ENCODE data around the gene CEP128.

CEP128 gene

DNA sequence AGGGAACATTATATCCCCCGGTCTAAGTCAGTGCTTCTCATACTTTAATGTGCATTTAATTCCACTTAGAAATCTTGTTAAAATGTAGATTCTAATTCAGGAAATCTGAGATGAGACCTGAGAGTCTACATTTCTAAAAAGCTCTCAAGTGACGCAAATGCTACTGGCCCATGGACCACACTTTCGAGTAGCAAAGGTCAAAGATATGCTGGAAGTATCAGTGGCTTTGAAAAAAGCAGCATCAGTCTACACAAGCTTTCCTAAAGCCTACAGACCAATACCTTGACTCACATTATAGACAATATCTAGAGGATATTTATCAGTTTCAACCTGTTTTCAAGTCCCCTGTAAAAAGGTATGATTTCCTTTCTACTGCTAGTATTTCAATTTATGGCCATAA is 248.6 kb downstream of the CEP128 start:
- no peak for DNase-seq (ENCODE audit: low read depth in 2 of 3, low spot score in 1 of 3)

DNA sequence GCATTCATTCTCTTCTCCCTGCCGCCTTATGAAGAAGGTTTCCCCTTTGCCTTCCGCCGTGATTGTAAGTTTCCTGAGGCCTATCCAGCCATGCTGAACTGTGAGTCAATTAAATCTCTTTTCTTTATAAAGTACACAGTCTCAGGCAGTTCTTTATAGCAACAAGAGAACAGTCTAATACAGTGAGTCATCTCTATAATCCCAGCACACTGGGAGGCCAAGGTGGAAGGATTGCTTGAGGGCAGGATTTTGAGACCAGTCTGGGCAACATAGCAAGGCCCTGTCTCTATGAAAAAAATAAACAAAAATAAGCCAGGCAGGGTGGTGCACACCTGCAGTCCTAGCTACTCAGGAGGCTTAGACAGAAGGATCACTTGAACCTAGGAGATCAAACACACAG is 259.9 kb downstream of the CEP128 start:
- DNase-seq (ENCODE audit: low read depth in 2 of 3, low spot score in 1 of 3), result no peak

DNA sequence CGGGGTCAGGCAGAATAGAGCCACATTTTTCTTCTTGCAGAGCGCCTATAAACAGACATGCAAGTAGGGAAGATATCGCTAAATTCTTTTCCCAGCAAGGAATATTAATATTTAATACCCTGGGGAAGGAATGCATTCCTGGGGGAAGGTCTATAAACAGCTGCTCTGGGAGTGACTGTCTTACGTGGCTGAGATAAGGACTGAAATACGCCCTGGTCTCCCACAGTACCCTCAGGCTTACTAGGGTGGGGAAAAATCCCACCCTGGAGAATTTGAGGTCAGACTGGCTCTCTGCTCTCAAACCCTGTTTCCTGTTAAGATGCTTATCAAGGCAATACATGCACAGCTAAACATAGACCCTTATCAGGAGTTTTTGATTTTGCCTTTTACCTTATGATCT is 262.3 kb downstream of the CEP128 start:
- DNase-seq (ENCODE audit: low read depth in 2 of 3, low spot score in 1 of 3), result no peak

DNA sequence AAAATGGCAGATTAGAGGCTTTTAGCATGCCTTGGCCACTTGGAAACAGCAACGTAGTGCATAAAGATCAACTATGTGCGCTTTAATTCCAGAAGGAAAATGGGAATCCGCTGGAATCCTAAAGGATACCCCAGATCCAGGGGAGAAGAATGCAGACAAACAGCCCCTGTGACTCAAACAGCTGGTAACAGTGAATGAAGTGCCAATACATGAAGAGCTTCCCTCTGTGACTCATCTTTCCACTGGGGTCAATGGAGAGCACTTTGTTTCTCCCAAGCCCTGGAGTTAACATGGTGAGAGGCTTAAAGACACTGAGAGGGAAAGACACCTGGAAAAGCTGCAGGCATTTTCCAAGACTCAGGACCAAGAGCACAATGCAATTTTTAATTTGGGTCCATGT is 263.1 kb downstream of the CEP128 start:
- DNase-seq (ENCODE audit: low read depth in 2 of 3, low spot score in 1 of 3), result no peak

DNA sequence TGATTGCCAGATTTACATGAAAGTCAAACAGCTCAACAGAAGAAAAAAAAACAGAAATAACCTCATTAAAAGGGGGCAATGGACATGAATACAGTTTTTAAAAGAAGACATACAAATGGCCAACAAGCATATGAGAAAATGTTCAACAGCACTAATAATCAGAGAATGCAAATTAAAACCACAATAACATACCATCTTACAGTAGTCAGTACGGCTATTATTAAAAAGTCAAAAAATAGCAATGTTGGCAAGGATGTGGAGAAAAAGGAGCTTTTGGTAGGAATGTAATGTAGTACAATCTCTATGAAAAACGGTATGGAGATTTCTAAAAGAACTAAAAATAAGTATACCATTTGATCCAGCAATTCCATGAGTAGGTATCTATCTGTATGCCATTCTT is 272.1 kb downstream of the CEP128 start:
- no peak for DNase-seq (ENCODE audit: low read depth in 2 of 3, low spot score in 1 of 3)

DNA sequence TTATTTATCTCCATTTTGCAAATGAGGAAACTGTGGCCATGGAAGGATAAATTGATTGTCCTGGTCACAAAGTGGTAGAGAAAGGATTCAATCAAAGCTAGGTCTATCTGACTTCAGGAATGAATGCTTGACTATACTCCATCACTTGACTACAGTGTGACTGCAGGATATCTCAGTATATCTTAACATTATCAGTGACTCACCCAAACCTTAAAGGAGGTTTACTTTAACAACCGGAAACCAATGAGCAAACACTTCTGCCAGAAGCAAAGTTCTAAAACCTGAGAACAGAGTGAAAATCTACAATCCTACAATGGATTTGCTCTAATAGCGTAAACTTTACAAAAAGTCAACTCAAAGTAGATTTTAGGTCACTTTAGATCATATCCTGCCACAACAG is 277.0 kb downstream of the CEP128 start:
- no peak for DNase-seq (ENCODE audit: low read depth in 2 of 3, low spot score in 1 of 3)

DNA sequence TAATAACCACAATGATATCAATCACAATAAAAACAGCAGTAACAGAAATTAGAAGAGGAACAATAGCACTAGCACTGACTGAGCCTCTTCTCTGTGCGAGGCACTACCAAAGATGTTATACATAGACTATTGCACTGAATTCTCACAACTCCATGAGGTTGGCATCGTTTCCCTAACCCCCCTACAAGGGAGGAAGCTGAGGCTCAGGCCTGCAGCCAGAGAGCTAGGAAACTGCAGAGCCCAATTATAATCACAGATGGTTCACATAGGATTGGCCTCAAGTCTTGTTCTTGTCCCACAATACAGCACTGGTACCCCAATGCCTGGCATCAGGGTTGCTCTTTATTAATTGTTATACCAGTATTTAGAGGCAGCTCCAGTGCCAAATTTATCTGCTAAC is 278.0 kb downstream of the CEP128 start:
- DNase-seq (ENCODE audit: low read depth in 2 of 3, low spot score in 1 of 3), result no peak

DNA sequence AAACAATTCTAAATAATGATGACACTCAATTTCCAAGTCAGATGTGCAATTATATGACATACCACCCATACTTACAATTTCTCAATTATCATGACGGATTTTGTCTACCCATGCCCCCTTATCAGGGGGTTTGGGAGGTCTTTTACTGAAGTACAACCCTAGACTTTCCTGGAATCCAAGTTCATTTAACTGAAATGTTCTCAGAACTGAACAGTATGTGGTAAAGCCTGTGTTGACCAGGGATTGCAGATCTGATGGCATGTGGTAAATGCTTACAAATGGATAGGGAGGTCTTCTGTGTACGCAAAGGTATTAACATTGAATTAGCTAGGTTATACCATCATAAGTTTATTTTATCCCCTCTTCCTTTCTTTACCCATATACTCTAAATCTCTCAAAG is 281.8 kb downstream of the CEP128 start:
- no peak for DNase-seq (ENCODE audit: low read depth in 2 of 3, low spot score in 1 of 3)

DNA sequence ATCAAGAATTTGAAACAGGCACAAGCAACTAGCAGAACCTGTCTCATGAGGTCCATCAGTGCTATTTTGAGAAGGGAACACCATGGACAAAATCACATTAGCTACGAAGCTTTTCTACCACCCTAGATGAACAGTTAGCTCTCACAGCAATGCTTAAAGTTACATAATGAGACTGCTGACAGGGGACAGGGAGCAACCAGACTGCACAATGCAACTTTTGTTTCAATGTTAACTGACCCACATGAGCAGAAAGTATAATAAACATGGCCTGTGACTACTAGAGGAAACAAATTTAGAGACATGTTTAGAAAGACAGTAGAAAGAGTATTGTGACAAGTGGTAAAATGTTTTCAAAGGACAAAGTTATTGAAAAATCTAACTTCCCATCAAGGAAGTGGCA is 282.8 kb downstream of the CEP128 start:
- no peak for DNase-seq (ENCODE audit: low read depth in 2 of 3, low spot score in 1 of 3)

DNA sequence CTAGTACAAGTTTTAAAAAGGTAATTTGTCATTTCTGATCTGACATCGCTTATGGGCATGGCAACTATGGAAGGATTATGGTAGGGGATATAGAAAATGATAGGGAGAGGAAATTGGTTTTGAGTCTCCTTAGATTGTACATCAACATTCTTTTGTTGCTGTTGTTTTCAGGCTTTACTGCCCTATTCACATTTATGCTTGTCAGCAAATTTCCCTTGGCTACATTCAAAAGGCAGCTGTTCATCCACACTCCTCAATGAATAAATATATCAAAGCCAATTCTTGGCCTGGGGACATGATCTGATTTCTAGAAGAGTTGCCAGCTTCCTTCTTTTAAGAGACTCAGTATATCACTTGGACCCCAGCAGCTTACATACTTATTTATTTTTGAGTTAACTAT is 283.4 kb downstream of the CEP128 start:
- DNase-seq (ENCODE audit: low read depth in 2 of 3, low spot score in 1 of 3), result no peak

DNA sequence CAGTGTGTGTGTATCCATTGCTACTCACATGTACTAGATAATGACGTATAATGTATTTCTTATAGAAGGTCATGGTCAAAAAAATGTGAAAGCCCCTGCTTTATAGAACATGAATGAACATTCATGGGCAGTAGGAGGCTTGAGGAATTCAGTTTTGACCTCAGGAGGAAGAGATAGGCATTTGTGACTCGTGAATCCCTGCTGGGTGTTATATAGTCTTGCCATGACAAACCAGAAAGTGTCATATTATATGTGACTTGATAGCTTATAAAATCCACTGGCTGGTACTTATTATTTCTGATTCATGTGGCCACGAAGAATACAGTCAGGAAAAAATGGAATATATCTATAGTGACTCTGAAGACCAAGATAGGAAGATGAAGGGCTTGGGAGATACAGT is 287.6 kb downstream of the CEP128 start:
- DNase-seq (ENCODE audit: low read depth in 2 of 3, low spot score in 1 of 3), result no peak

DNA sequence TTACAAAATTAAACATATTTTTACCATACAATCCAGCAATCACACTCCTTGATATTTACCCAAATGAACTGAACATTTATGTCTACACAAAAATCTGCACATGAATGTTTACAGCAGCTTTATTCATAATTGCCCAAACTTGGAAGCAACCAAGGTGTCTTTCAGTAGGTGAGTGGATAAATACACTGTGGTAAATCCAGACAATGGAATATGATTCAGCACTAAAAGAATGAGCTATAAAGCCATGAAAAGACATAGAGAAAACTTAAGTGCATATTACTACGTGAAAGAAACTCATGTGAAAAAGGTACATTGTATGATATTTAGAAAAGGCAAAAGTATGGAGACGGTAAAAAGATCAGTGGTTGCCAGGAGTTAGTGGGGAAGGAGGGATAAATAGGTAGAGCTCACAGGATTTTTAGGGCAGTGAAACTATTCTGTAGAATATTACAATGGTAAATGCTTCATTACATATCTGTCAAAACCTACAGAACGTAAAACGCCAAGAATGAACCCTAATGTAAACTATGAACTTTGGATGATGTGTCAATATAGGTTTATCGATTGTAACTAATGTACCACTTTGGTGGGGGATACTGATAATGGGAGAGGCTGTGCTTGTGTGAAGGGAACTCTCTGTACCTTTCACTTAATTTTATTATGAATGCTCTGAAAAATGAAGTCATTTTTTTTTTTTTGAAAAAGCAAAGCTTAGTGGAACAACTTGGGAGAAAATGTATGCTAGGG is 295.7 kb downstream of the CEP128 start:
- no peak for DNase-seq (ENCODE audit: low read depth in 2 of 3, low spot score in 1 of 3)

DNA sequence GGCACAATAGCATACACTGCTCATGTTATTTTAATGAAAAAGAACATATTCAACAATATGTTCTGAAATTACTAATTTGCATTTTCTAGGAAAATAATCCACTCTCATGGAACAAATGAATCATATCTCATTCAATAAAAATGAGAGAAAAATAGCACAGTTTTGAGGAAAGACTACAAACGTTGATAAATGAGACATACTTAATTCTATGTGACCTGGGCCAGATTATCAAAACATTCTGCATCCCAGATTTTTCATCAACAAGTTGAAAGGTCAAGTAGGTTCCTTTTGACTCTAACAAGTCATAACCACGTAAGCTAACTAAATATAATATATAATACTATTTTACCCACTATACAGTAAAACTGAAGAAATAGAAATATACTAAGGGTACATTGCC is 296.7 kb downstream of the CEP128 start:
- no peak for DNase-seq (ENCODE audit: low read depth in 2 of 3, low spot score in 1 of 3)

DNA sequence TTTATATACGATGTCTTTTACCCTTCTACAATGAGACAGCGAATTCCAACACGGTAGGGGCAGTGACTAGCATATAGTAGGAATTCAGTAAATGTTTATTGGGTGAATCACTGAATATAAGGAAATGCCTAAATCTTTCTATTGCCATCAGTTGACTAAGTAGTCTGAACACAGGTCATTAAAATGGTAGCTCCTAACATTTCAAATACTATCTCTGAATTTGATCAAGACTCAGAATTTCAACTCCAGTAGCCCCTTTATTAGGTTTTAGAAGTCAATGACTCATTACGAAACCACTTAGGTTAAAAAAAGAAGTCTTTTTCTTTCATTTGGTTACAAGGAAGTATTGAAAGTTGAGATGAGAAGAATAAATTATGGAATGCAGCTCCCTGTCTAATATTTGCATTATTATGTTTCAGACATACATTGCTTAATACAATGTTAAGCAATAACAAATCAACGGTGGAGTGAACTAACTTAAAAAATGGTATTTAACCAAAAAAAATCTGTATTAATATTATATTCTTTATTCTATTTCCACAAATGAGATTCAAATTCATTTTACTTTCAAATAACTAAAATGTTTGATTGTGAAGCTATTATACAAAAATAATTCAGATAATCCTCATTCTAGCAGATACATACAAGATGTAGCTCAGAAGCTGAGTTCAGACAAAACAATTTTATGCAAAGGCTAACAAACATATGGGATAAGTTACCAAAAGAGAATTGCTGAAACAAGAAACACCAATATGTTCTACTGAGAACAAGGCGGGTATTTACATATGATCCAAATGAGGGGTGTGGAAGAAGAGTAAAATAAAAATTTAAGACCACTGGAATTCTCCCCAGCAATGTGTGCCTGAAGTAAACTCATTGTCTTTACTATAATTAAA is 302.7 kb downstream of the CEP128 start:
- DNase-seq (ENCODE audit: low read depth in 2 of 3, low spot score in 1 of 3), result no peak

DNA sequence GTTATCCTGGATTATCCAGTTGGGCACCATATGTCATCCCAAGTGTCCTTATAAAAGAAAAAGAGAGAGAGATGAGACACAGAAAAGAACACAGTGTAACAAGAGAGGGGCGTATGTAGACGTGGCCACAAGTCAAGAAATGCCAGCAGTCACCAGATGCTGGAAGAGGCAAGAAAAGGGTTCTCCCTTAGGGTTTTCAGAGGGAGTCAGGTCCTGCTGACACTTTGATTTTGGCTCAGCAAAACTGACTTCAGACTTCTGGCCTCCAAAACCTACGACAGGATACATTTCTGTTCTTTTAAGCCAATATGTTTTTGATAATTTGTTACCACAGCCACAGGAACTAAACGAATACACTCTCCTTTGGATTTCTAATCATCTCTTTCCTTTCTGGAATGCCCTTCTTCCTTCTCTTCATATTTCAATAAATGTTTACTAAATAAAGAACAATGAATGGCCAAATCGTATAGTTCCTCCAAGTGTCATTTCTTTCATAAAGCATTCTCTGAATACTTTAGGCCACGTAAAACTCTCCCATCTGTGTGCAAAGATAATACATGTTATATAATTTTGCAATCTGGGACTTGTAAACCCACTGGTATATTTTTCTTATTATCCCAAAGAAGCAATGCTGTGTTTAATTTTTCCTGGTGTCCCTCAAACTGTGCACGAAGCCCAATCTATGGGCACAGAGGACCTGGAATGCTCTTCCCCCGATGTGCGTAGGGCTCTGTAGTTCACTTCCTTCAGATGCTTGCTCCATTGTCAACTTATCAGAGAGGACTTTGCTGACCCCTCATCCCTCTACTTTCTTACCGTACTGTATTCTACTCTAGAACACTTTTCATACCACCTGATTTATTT is 303.6 kb downstream of the CEP128 start:
- DNase-seq (ENCODE audit: low read depth in 2 of 3, low spot score in 1 of 3), result no peak

DNA sequence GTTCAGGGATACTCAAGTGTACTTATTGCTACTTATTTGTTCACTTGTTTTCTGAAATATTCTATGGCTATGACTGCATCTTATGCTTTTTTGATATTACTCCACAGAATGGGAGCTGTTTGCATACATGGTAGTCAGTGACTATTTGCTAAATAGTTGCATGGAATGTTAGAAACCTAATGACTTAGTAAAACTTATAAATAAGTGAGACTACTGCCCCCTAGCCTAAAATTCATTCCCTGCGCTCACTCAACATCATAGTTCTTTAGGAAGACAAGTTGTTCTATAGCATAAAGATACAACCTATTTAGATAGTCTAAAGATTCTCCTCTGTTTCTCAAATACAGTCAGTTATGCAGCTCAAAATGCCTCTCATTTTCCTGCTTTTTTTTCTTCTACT is 305.5 kb downstream of the CEP128 start:
- DNase-seq (ENCODE audit: low read depth in 2 of 3, low spot score in 1 of 3), result no peak

DNA sequence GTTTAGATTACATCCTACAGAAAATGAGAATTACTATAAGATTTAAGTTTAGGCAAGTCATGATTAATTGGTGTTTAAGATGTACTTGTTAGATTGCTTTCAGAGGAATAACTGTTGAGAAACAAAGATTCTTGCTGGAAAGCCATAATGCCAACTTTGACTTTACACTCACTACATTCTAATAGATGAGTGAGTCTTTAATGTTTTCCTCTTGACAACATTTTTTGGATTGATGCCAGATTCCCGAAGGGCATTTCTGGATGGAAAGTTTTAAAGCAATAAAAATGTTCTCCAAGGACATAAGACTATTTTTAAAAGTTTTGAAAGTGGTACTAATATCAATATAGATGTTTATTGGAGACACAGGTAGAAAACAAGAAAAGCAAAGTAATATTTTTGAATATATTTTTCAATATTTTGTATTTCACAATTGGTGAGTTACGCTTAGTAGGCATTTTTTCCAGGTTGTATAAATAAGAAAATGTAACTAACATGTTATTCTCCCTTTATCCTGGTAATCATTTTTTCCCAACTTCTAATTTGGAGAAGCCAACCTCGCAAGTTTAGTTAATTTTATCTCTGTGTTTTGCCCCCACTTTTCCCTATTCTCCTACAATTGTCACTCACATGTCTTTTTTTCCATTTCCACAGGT is 307.3 kb downstream of the CEP128 start:
- DNase-seq (ENCODE audit: low read depth in 2 of 3, low spot score in 1 of 3), result no peak

DNA sequence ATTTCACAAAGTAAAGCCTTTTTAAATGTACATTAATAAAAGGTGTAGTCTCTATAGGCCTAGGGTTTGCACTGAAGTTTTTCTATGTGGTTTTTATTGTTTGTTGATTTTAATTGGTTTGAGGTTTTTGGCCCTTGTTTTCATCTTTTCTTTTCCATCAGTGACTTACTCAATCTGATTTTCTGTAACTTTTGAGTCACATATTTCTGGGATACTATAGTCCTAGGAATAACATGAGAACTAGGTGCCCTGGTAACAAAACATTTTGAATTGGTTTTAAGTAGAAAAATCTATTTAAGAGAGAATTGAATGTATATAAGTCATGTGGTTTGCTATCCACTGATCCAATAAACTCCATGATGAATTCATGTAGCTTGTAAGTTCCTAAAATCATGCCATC is 311.9 kb downstream of the CEP128 start:
- no peak for DNase-seq (ENCODE audit: low read depth in 2 of 3, low spot score in 1 of 3)

DNA sequence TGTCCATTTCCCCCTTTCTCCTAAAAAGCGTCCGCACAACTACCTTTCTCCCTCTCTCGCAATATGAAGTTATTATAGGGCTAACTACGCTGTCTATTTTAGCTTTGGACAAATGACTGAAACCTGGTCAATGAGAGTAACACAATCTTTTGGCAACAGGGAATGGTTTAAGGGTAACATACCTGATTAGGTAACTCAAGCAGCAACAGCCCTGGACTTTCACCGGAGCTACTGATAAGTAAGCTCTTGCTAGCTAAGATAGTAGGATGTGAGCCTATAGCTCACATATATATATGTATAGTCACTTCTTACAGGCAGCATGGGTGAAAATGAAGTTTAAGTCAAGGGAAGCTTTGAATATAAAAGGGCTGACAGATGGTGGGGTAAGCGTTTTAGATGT is 313.0 kb downstream of the CEP128 start:
- DNase-seq (ENCODE audit: low read depth in 2 of 3, low spot score in 1 of 3), result no peak

DNA sequence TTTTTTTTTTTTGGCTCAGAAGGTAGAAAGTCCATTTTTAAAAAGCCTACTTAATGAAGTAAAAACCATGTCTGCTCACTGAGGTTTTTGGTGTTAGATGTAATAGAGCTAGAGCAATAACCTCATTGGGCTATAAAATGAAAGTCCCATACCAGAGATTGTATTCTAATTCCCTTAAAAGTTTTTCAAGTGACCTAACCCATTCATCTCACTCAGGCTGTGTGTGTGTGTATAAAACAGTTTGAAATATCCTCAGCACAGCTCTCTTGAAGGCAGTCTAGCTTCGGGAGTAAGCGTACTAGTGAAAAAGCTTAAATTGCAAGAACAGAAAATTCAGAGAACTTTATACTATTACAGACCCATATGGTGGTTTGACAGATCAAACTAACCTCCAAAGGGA is 313.8 kb downstream of the CEP128 start:
- DNase-seq (ENCODE audit: low read depth in 2 of 3, low spot score in 1 of 3), result no peak

DNA sequence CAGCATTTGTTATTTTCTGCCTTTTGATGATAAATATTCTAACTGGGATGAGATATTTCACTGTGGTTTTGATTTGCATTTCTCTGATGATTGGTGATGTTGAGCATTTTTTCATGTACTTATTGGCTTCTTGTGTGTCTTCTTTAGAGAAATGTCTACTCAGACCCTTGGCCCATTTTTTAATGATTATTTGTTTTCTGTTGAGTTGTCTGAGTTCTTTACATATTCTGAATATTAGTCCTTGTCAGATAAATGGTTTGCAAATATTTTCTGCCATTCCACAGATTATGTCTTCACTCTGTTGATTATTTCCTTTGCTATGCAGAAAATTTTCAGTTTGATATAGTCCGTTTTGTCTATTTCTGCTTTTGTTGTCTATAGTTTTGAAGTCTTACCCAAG is 317.0 kb downstream of the CEP128 start:
- DNase-seq (ENCODE audit: low read depth in 2 of 3, low spot score in 1 of 3), result no peak
